Ovary (tissue), 3 donors: ENCODE data around the gene SEMA3G.

ENCODE experiments used
- POLR2A ChIP-seq: fragments of 450-650 bp; IDR thresholded peaks from one replicate; pipeline ENCODE4 v1.6.1; 2017; ENCODE audit warnings: antibody characterized with exemption, mild to moderate bottlenecking, moderate library complexity
- TF ChIP-seq, protein P1 (sequence below), 3 donors: fragments of 450-650 bp in 2 of 3; fragments of 200-600 bp in 1 of 3; IDR thresholded peaks; one replicate each; pipeline versions ENCODE4 v1.5.1 to v1.8.0; 2016 to 2022; ENCODE audit warnings: antibody characterized with exemption in 3 of 3, mild to moderate bottlenecking in 1 of 3
- donor health status: DM: no; HTN: no; CAD: no.

DNA sequence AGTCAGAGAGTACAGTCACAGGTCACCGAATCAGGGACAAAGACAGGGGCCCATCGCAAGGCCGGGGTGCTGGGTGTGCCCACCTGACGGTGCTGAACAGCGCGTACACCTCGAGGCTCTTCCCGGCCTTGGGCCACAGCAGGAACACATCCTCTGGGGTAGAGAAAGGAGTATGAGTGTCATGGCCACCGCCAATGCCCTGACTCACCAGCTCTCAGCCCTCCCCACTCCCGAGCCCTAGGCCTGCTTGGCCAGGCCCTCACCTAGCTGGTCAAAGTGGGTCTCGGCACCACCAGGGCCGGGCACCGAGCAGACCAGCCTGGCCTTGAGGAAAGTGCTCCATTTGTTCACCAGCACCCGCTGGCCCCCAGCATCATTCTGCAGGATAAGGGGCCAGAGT is 4.2 kb downstream of the SEMA3G start:
- TF ChIP-seq, protein P1, sequence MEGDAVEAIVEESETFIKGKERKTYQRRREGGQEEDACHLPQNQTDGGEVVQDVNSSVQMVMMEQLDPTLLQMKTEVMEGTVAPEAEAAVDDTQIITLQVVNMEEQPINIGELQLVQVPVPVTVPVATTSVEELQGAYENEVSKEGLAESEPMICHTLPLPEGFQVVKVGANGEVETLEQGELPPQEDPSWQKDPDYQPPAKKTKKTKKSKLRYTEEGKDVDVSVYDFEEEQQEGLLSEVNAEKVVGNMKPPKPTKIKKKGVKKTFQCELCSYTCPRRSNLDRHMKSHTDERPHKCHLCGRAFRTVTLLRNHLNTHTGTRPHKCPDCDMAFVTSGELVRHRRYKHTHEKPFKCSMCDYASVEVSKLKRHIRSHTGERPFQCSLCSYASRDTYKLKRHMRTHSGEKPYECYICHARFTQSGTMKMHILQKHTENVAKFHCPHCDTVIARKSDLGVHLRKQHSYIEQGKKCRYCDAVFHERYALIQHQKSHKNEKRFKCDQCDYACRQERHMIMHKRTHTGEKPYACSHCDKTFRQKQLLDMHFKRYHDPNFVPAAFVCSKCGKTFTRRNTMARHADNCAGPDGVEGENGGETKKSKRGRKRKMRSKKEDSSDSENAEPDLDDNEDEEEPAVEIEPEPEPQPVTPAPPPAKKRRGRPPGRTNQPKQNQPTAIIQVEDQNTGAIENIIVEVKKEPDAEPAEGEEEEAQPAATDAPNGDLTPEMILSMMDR (IDR thresholded peaks at IDR 0.05): no peak
- no peak for TF ChIP-seq POLR2A
